IPS DF 6.9 (cell line): ENCODE data around the gene MAP4K5.

Experiments used
- DNase-seq: peaks from one replicate; pipeline ENCODE4 v3.0.0-alpha.2; 2013; ENCODE audit warnings: low read depth, low spot score
- H3K27ac ChIP-seq: one replicate; pipeline ENCODE4 v1.5.1; 2013; ENCODE audit warnings: low read length, control low read depth
- H3K27me3 ChIP-seq: 2 replicates; pipeline ENCODE4 v1.6.1; 2013; ENCODE audit warnings: mild to moderate bottlenecking, low read length; ENCODE audit not compliant: control insufficient read depth, insufficient read depth
- H3K36me3 ChIP-seq: 2 replicates; pipeline ENCODE4 v1.6.1; 2013; ENCODE audit warnings: low read length; ENCODE audit not compliant: control insufficient read depth, insufficient read depth
- H3K4me1 ChIP-seq: 2 replicates; pipeline ENCODE4 v1.6.1; 2013; ENCODE audit warnings: low read length; ENCODE audit not compliant: control insufficient read depth, insufficient read depth
- H3K4me3 ChIP-seq: 2 replicates; pipeline ENCODE4 v1.5.1; 2013; ENCODE audit warnings: mild to moderate bottlenecking, low read length
- H3K9me3 ChIP-seq: 2 replicates; pipeline ENCODE4 v1.6.1; 2013; ENCODE audit warnings: low read length, inconsistent platforms; ENCODE audit not compliant: control insufficient read depth, insufficient read depth
- WGBS: extraction: QIAGEN DNeasy Blood & Tissue Kit; methylation state at CpG from one replicate; pipeline ENCODE4 v1.1.7; 2013; ENCODE audit warnings: mixed read lengths, missing lambda C conversion rate; ENCODE audit not compliant: insufficient read length, insufficient coverage; 5-methylcytosine and 5-hydroxymethylcytosine counted together

MAP4K5 gene

DNA sequence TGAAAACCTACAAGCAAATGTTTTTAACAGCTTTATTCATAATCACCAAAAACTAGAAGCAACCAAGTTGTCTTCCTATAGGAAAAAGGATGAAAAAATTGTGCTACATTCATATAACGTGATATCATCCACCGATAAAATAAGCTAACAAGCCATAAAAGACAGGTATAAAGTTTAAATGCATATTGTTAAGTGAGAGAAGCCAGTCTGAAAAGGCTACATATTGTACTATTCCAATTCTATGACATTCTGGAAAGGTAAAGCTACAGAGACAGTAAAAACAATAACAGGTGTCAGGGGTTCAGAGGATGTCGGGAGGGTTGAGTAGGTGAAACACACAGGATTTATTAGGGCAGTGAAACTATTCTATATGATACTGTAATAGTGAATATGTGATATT lies 158.4 kb downstream of the MAP4K5 start:
- WGBS: no CpG with 5 or more reads among the region's 3 CpGs

DNA sequence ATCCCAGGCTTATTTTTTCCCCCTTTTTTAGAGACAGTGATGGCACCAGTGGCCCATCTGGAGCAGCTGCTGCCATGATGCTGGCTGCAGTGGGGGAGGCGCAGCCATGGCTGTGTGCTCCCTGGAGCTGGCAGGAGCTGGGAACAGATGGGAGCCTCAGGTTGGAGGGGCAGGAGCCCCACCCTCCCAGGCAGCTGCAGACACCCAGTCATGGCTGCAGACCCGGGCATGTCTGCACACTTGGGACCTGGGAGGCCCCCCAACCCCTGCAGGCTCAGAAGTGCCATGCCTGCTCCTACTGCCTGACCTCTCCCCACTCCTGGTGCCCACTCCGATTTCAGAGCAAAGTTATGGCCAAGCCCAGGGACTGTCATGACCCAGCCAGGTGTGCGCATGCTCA lies 160.8 kb downstream of the MAP4K5 start:
- H3K27me3 ChIP-seq: no peaks in the 10 kb centered on the region
- no peaks in the 10 kb centered on the region for H3K9me3 ChIP-seq
- no peaks in the 10 kb centered on the region for H3K4me1 ChIP-seq
- no peak overlapping the region; the same call in 1 of the 2 replicates for H3K4me3 ChIP-seq
- no peak for DNase-seq
- no peaks in the 10 kb centered on the region for H3K36me3 ChIP-seq
- WGBS: no CpG with 5 or more reads among the region's 4 CpGs
- no peak overlapping the region for H3K27ac ChIP-seq

More for the DNA sequence above, 158.4 kb downstream of the MAP4K5 start:
- no peaks in the 10 kb centered on the region for H3K27me3 ChIP-seq
- no peak overlapping the region for H3K4me3 ChIP-seq
- no peak for DNase-seq
- H3K9me3 ChIP-seq: no peaks in the 10 kb centered on the region
- no peaks in the 10 kb centered on the region for H3K4me1 ChIP-seq
- H3K36me3 ChIP-seq: no peaks in the 10 kb centered on the region
- no peak overlapping the region for H3K27ac ChIP-seq
